Measurements from ENCODE around the gene TSPAN15.
"Not testable (repeated sequence)": the region's sequence is repeated elsewhere in the genome, so short reads cannot be mapped to it uniquely, and the experiment has no call there.

The TSPAN15 gene

GRCh38 chr10:69484736-69485135, 33.5 kb downstream of the TSPAN15 start:
- H3K4me3 ChIP-seq (ENCODE audit: low read depth, low read length): no peak overlapping the region
- no peak for TF ChIP-seq CTCF (IDR thresholded peaks at IDR 0.05; ENCODE audit: control insufficient read depth, extremely low read depth, insufficient read depth)
- no peak for DNase-seq (ENCODE audit: low read depth)

- DNase-seq (ENCODE audit: low read depth): no peak
- no peak overlapping the region for H3K4me3 ChIP-seq (ENCODE audit: low read depth, low read length)
- no peak for TF ChIP-seq CTCF (IDR thresholded peaks at IDR 0.05; ENCODE audit: control insufficient read depth, extremely low read depth, insufficient read depth)
Measured at GRCh38 chr10:69486922-69487730, 35.9 kb downstream of the TSPAN15 start.

- H3K4me3 ChIP-seq (ENCODE audit: low read depth, low read length); DNase-seq (ENCODE audit: low read depth): not testable (repeated sequence)
Measured at GRCh38 chr10:69488149-69488844, 37.0 kb downstream of the TSPAN15 start.

DNA sequence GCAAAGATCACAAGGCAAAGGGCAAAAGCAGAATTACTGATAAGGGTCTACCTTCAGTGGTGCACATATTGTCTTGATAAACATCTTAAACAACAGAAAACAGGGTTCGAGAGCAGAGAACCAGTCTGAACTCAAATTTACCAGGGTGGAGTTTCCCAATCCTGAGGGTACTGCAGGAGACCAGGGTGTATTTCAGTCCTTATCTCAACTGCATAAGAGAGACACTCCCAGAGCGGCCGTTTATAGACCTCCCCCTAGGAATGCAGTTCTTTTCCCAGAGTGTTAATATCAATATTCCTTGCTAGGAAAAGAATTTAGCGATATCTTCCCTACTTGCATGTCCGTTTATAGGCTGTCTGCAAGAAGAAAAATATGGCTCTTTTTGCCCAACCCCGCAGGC, 37.6 kb downstream of the TSPAN15 start:
- H3K4me3 ChIP-seq (ENCODE audit: low read depth, low read length); DNase-seq (ENCODE audit: low read depth): not testable (repeated sequence)

- no peak for TF ChIP-seq CTCF (IDR thresholded peaks at IDR 0.05; ENCODE audit: control insufficient read depth, extremely low read depth, insufficient read depth)
- no peak for DNase-seq (ENCODE audit: low read depth)
- no peak overlapping the region for H3K4me3 ChIP-seq (ENCODE audit: low read depth, low read length)
Measured at GRCh38 chr10:69489506-69490090, 38.3 kb downstream of the TSPAN15 start.

DNA sequence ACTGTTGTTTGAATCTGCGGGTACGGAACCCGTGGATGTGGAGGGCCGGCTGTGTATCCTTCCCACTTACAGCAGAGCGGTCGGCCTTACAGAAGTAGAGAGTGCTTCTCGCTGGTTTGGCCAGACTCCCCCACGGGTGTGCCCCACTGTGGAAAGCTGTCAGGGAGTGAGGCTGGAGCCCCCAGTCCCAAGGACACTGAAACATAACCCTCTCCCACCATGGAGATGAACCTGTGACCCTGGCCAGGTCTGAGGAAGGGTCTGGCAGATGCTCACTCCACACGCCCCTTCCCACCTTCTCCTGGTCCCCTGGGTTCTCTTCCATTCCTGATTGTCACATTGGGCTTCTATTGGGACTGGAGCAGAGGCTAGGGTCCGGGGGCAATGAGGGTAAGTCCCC, 39.6 kb downstream of the TSPAN15 start:
- no peak for DNase-seq (ENCODE audit: low read depth)
- no peak overlapping the region for H3K4me3 ChIP-seq (ENCODE audit: low read depth, low read length)
- no peak for TF ChIP-seq CTCF (IDR thresholded peaks at IDR 0.05; ENCODE audit: control insufficient read depth, extremely low read depth, insufficient read depth)

DNA sequence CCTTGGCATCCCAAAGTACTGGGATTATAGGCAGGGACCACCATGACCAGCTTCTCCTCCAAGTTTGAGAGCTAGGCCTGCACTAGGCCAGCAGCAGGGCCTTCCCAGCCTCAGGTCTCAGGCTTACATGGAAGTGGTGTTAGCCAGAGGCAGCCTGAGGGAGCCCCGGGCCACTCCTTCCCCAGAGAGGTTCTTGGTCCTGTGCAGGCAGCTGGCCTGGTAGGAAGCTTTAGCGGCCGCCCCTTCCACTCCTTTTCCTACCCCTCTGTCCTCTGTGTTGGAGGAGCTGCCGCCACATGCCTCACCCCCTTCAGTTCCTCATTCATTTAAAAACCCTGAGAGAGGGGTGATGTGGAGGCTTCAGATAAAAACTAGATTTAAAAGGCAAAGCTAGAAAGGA, 40.3 kb downstream of the TSPAN15 start:
- no peak for TF ChIP-seq CTCF (IDR thresholded peaks at IDR 0.05; ENCODE audit: control insufficient read depth, extremely low read depth, insufficient read depth)
- no peak for DNase-seq (ENCODE audit: low read depth)
- H3K4me3 ChIP-seq (ENCODE audit: low read depth, low read length): no peak overlapping the region
